Adipose tissue (tissue), 3 donors: Measurements from ENCODE around the gene MLPH. TPM values are rescaled to one million over a fixed set of nuclear protein-coding genes. Genes with fewer than 3 reads are reported as not detected.
"Not testable (repeated sequence)": the region's sequence is repeated elsewhere in the genome, so short reads cannot be mapped to it uniquely, and the experiment has no call there.

Experiments
- H3K27ac ChIP-seq: one replicate; pipeline ENCODE4 v1.5.1; 2013; ENCODE audit warnings: low read depth, low read length
- whole genome bisulfite sequencing, 3 donors: extraction: QIAGEN DNeasy Blood & Tissue Kit; methylation state at CpG; one replicate each; pipeline ENCODE4 v1.1.7; 2013; 5-methylcytosine and 5-hydroxymethylcytosine counted together
- polyA plus RNA-seq, 3 donors: library from polyadenylated mRNA; stranded (reverse); fragments of 200-250 nt; gene quantifications; one replicate each; pipeline ENCODE4 v1.2.3, GENCODE V29; 2013
- donor health status: healthy with polysubstance abuse.
- donor health status: Bipolar disorder and iron deficiency.
- donor health status: healthy.

The MLPH gene
- polyA plus RNA-seq, 3 donors: 9.5 to 15.0 (median 14.4) TPM

DNA sequence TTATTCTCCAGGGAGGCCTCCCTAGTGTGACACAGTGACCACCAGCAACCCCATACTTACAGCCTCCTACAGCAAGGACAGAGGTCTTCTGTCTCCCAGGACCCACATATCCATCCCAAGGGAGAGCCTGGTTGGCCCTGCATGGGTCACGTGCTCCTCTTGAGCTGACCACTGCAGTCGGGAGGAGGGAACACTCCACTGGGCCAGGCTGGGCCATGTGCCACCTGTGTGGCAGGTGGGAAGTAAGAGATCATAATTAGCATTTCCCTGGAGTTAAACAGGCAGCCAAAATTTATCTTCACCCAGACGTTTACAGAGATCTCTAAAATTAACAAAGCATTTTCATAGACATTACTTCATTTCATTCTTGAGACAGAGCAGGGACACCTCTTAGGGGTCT is 33.4 kb upstream of the MLPH start:
- no peak overlapping the region for H3K27ac ChIP-seq
- 50 to 78% (median 78%) methylated on average over 3 of the region's 3 CpGs for WGBS, 3 donors

DNA sequence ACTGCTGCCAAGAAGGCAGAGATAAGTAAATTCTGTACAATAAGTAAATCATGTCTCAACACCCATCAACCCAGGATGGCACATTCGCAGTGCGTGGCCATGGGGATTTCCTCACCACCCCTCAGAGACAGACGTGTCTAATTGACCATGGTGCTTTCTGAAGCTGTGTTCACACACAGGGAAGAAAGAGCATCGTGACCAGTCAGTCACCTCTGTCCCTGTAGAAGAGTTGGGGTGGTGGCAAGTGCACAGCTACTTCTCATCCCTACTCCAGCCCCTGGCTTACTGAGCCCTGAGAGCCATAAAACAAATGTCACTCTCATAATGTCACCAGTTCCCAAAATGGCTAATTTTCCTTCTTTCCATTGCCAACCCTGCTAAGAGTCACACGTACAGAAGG is 31.3 kb upstream of the MLPH start:
- 68 to 90% (median 77%) methylated on average over 5 of the region's 5 CpGs for WGBS, 3 donors
- H3K27ac ChIP-seq: no peak overlapping the region

DNA sequence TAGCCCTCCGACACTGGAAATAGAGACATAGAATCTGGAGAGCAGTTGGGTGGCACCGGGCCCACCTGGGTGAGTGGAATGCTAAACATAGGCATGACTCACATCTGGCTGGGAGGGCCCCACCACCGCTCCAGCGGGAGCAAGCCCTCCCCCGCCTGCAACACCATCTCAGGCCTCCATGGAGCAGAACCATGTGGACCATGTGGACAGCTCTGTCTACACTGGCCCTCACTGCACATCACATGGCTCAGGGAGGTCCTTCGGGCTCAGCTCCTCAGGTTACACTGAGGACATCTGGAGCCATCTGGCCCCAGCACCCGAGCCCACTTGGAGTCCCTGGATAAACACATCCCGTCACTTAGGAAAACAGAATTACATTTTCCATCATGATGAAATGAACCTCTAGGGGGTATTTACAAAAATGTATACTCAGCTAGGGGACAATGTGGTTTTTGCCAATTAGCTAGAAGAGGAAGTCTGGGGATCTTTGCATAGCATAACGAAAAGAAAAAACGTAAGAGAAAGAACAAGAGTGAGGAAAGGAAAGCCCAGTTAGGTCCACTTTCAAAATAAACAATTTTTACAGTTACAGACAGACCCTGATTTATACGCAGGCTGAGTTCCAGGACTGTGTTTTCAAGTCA is 30.7 kb upstream of the MLPH start:
- 57 to 66% (median 59%) methylated on average over 11 of the region's 11 CpGs for WGBS, 3 donors
- no peak overlapping the region for H3K27ac ChIP-seq

DNA sequence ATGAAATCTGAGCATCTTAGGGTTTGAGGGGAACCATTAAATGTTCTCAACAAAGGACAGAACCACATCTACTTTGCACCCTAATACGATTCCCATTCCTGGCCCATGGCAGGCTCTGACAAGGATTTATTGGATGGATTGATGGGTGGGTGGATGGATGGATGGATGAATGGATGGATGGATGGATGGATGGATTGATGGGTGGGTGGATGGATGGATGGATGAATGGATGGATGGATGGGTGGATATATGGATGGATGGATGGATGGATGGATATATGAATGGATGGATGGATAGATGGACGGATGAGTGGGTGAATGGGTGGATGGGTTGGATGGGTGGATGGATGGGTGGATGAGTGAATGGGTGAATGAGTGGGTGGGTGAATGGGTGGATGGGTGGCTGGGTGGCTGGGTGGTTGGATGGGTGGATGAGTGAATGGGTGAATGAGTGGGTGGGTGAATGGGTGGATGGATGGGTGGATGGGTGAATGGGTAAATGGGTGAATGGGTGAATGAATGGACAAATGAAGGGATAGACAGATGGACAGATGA is 29.6 kb upstream of the MLPH start:
- WGBS, 3 donors: 82 to 98% (median 95%) methylated on average over 2 of the region's 2 CpGs
- no peak overlapping the region for H3K27ac ChIP-seq

DNA sequence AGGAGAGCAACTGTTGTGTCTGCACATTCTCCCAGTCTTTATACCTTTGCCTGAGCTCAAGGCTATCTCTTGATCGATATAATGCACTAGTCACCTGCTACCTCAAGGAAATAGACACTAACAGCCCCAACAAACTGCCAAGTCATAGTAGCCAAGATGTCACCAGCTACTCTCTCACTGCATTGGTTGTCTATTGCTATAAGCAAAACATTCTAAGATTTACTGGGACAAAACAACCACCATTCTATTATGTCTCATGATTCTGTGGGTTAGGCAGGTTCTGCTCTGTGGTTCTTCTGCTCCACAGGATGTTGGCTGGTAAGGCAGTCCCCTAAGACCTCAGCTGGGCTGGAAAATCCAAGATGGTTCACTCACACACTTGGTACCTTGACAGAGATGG is 28.5 kb upstream of the MLPH start:
- no peak overlapping the region for H3K27ac ChIP-seq
- WGBS, 3 donors: 75 to 89% (median 86%) methylated on average over 1 of the region's 1 CpG

DNA sequence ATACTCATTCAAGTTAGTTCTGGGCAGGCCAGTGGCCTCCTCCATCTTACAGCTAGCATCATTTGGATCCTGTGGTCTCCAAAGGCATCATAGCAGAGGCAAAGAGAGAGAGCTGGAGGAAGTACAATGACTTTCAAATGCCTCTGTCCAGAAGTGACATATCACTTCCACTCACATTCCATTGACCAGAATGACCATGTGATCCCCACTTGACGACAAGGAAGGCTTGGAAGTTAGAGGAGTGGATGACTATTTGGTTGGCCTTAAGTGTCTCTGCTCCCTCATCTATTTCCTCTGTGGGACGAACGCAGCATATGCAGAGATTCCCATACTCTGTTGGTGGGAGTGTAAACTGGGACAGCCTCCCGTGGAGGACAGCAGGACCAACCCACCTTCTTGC is 27.8 kb upstream of the MLPH start:
- no peak overlapping the region for H3K27ac ChIP-seq
- WGBS, 3 donors: 62 to 90% (median 88%) methylated on average over 4 of the region's 4 CpGs

DNA sequence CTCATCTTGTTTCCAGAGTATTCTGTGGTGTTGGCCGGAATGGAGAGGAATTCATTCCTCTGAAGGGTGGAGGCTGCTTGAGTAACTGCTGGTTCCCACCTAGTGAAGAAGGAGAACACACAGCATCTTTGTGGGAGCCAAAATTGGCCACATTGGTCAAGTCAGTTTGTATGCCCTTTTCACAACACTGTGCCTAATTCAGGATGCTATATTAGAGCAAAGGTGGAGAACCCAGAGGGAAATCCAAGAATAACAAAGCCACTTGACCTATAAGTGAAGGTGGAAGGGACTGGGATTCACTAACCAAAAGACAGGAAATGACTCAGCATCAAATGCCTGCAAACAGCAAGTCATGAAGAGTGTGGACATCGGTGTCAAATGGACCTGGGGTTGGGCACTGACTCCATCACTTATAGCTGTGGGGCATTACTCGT is 27.3 kb upstream of the MLPH start:
- WGBS, 3 donors: 70 to 74% (median 72%) methylated on average over 3 of the region's 3 CpGs
- H3K27ac ChIP-seq: no peak overlapping the region

DNA sequence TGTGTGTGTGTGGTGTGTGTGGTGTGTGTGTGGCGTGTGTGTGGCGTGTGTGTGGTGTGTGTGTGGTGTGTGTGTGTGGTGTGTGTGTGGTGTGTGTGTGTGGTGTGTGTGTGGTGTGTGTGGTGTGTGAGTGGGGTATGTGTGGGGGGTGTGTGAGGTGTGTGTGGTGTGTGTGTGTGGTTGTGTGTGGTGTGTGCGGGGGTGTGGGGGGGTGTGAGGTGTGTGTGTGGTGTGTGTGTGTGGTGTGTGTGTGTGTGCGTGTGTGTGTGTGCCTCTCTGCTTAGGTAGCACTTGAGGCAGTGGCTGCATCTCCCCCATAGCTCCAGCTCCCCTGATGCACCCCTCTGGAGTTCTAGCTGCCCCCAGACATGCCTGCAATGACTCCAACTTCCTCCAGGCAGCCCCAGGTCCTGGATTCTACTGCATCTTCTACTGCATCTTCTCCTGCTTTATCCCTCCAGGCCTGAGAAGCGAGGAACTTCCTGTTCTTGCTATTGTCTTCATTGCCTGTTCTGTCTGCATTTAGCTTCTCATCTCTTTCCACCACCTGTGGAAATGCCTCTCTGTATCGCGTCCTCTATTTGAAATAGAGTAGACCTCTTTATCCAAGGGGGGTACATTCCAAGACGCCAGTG is 22.2 kb upstream of the MLPH start:
- no peak overlapping the region for H3K27ac ChIP-seq
- WGBS, 3 donors: 87 to 96% (median 92%) methylated on average over 7 to 8 of the region's 8 CpGs

DNA sequence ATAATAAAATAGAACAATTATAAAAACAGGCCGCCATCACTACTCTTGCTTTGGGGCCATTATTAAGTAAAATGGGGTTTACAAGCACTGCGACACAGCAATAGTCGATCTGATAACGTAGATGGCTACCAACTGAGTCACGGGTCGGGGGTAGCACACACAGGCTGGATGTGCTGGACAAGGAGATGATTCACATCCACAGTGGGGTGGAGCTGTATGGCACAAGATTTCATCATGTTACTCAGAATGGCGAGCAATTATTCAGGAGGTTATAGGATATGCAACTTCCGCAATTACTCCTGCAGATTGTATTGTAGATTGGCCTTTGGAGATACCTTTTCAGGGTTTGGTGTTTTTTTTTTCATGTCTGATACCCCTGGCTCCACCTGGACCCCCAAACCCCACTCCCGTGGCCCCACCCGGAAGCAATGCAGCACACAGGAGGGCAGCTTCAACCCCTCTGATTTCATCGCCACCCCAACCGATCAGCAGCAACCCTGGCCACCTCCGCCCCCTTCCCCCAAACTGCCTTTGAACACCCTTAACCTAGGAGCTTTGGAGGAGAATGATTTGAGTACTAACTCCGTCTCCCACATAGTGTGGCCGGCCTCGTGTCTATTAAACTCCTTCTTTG is 21.4 kb upstream of the MLPH start:
- WGBS, 3 donors: 84 to 91% (median 91%) methylated on average over 16 of the region's 16 CpGs
- no peak overlapping the region for H3K27ac ChIP-seq

DNA sequence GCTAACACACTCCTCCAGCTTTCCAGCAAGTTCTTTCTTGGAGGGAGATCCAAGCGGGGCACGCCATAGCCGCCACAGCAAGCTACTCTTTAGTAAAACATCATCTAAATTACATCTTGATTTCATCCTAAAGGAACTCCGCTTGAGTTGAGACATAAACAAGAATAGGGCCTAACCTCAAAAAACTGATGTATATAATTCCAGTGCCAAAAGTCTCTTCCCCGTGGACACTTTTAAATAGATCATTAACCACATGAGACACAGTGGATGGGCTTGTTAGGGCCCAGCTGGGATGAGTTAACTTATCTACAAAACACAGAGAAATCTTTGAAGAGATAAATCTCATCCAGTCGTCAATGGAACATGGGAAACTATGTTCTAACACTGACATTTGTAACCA is 20.8 kb upstream of the MLPH start:
- H3K27ac ChIP-seq: no peak overlapping the region
- 67 to 74% (median 68%) methylated on average over 6 of the region's 6 CpGs for WGBS, 3 donors

DNA sequence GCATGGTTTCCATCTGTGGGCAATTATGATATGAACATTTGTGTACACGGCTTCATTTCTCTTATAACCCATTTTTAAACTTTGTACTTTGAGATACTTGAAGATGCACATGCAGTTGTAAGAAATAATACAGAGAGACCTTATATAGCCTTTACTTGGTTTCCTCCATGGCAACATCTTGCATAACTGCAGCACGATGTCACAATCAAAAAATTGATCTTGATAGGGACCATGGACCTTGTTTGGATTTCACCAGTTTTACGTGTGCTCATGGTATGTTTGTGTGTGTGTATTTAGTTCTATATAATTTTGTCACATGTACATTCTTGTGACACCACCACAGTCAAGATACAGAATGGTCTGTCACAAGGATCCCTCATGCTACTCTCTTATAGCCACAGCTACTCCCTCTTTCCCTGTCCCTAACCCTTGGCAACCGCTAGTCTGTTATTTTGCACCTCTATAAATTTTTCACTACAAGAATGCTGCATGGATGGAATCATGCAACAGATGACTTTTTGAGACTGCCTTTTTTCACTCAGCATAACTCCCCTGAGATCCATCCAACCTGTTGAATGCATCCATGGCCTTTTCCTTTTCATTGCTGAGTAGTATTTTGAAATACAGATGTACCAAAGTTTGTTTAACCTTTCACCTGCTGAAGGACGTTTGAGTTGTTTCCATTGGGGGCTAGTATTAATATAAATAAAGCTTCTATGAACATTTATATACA is 19.4 kb upstream of the MLPH start:
- WGBS, 3 donors: 65 to 84% (median 73%) methylated on average over 5 of the region's 5 CpGs
- no peak overlapping the region for H3K27ac ChIP-seq

DNA sequence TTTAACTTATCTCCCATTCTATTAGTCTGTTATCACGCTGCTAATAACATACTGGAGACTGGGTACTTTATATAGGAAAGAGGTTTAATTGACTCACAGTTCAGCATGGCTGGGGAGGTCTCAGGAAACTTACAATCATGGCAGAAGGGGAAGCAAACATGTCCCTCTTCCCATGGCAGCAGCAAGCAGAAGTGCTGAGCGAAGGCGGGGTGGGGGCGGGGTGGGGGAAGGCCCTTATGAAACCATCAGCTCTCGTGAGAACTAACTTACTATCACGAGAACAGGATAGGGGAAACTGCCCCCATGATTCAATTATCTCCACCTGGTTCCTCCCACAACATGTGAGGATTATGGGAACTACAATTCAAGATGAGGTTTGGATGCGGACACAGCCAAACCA is 17.6 kb upstream of the MLPH start:
- H3K27ac ChIP-seq: not testable (repeated sequence)
- 64 to 68% (median 66%) methylated on average over 7 of the region's 7 CpGs for WGBS, 3 donors

DNA sequence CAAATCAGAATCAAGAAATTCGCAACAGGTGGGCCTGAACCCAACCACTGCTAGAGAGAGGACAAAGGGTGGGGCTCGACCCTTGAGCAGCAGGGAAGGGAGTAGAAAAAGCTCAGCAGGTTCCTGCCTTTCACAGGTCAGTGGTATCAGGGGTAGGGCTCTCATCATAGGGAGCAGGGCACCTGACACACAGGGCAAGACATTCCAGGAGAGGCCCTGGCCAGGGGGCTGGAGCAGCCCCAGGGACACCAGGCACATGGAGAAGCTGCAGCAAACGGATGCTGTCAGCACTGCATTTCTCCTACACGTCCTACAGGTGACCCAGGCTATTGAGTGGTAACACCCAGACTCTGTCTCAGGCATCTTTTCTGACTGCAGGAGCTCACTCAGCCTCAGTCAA is 17.2 kb upstream of the MLPH start:
- WGBS, 3 donors: 63 to 89% (median 84%) methylated on average over 4 of the region's 4 CpGs
- no peak overlapping the region for H3K27ac ChIP-seq

DNA sequence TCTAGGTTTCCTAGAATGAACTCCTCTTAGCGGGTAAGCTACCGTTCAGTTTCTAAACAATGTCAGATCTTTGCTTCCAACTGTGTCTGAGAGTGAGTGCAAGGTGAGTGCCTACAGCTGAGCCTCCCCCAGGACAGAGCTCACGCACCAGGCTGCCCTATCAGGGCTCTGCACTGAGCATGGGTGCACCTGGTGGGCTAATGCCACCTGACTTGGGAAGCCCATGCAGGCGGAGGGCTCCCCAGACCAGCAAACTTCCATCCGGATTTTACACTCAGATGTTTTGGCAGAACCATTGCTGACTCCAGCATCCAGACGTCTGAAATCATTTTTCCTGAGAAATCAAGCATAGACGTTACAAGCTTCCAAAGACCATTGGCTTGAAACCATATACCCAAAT is 16.1 kb upstream of the MLPH start:
- H3K27ac ChIP-seq: no peak overlapping the region
- 56 to 82% (median 80%) methylated on average over 7 of the region's 7 CpGs for WGBS, 3 donors

DNA sequence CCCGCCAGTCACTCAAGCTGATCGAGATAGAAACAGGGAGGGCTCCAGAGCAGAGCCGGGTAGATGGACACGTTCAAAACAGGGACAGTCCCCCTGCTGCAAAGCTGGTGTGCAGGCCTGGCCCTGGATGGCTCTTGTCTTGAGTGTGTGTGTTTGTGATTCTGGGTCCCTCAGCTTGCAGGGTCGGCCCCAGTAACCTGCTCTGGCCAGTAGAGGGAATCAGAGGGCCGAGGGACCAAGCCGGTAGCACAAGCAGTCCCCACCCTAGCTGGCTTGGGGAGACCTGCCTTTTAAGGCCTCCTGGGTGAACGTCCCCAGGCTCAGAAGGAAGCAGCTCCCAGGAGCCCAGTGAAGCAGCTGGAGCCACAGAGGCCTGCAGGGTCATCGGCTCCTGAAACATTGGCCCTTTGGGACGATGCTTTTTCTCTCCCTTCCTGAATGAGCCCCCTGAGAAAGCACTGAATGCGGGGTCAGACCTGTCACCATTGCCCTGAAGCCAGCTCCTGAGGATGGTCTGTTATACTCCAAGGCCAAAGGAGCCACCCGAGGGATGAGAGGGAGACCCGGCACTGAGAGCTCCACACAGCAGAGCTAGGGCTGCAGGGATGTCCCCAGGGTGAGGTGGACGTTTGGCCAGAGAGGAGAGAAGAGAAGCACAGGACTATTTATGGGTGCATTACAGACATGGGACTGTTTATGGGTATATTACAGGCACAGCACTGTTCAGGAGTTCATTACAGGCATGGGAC is 15.4 kb upstream of the MLPH start:
- 39 to 60% (median 49%) methylated on average over 14 of the region's 14 CpGs for WGBS, 3 donors
- H3K27ac ChIP-seq: no peak overlapping the region

DNA sequence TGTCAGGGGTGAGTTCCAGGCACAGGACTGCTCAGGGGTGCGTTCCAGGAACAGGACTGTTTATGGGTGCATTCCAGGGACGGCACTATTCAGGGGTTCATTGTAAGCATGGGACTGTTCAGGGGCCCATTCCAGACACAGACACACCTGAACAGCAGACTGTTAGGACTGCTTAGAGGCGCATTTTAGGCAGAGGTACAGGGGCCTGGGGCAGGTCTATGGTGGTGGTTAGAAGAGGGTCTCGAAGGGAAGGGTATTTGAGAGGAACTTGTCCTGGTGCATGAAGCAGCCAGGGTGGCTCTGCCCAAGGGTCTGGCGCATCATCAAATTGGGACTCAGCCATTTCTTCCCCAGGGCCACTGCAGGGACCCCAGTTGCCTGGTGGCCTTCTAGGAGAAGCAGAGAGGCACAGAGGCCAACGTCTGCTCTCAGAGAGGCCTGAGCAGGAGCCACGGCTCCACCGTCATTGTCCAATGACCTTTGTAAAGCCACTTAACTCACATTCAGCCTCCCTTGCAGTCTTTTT is 14.8 kb upstream of the MLPH start:
- H3K27ac ChIP-seq: no peak overlapping the region
- 87 to 91% (median 90%) methylated on average over 8 of the region's 8 CpGs for WGBS, 3 donors

DNA sequence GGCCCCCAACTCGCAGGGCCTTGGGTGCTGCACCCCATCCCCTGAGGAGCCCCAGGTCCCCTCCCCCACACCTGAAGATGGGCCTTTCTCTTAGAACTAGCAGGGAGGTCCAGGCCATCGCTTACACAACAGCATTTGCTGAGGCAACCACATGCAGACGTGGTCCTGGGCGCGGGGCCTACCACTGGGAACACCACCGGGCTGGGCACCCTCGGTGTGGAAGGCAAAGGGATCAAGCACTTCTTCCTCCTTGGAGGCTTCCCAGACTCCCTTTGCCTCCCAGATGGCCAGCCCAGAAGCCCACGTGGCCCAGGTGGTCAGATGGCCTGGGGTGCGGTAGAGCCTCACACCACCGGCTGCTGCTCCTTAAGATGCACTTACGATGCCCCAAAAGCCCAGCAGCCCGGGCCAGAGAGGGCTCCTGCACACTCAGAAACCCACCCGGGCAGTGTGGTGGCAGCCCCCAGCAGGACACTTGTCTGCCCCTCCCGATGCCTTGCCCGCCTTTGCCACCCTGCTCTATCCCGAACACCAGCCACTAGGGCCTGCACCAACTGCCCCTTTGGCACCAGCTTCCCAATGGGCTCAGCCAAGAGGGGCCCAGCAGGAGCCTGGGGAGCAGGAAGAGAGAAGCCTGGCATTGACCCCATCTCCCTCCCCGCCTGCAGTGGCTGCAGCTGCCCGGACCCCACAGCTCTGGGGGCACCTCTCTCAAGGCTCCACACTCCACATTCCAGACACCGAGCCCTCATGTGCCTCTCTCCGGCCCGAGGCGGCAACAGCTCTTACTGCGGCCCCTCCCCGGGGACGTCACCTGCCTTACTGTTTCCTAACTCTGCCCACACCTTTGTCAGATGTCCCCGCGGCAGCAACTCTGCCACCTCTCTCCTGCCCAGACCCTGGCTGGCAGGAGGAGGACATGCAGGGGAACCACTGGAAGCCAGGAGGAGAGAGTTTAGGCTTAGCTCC is 13.9 kb upstream of the MLPH start:
- H3K27ac ChIP-seq: no peak overlapping the region
- 91 to 93% (median 91%) methylated on average over 26 to 27 of the region's 27 CpGs for WGBS, 3 donors
